ENCODE data around the gene CD300C. TPM values are rescaled to one million over a fixed set of nuclear protein-coding genes. Genes with fewer than 3 reads are reported as not detected.

Gene CD300C
- total and polyA plus RNA-seq, 2 experiments from 2014 or later: 0.76 to 1.4 TPM

GRCh38 chr17:74528491-74529199 lies 17.3 kb downstream of the CD300C start:
- H2AFZ ChIP-seq: no peak overlapping the region
- no peaks in the 10 kb centered on the region for H3F3A ChIP-seq (ENCODE audit: insufficient read depth)
- H4K20me1 ChIP-seq (ENCODE audit: insufficient read depth): no peaks in the 10 kb centered on the region
- H3K9ac ChIP-seq: no peak overlapping the region
- H3K9me2 ChIP-seq (ENCODE audit: insufficient read depth): no peaks in the 10 kb centered on the region
- no peaks in the 10 kb centered on the region for H3K36me3 ChIP-seq (ENCODE audit: low read depth)
- in situ Hi-C loops (cut with MboI): no loop called here
- WGBS, 2 experiments (ENCODE audit: low coverage in 1 of 2, low lambda C conversion rate in 2 of 2, missing lambda C conversion rate in 2 of 2): 47% methylated on average over 8 of the region's 8 CpGs
- no peaks in the 10 kb centered on the region for H3K4me1 ChIP-seq (ENCODE audit: insufficient read depth)
- H3K79me2 ChIP-seq (ENCODE audit: insufficient read depth): no peaks in the 10 kb centered on the region
- TF ChIP-seq EZH2 (IDR thresholded peaks at IDR 0.05; ENCODE audit: insufficient read depth, poor library complexity, severe bottlenecking): no peak
- TF ChIP-seq EZH2phosphoT487 (IDR thresholded peaks at IDR 0.05; ENCODE audit: insufficient read depth, low read depth): no peak
- no peak overlapping the region for H3K4me2 ChIP-seq (ENCODE audit: unreplicated experiment)
- 0 out of 2 replicates have a peak, but pooled peaks cover 5% of the 10 kb centered on the region for H3K27me3 ChIP-seq (replicated peaks; ENCODE audit: insufficient read depth)
- H3K4me3 ChIP-seq: no peak overlapping the region
- peak; percentile 49 for DNase-seq
- no peaks in the 10 kb centered on the region for H3K9me3 ChIP-seq (ENCODE audit: low read depth)
- no peak overlapping the region for H3K27ac ChIP-seq

DNA sequence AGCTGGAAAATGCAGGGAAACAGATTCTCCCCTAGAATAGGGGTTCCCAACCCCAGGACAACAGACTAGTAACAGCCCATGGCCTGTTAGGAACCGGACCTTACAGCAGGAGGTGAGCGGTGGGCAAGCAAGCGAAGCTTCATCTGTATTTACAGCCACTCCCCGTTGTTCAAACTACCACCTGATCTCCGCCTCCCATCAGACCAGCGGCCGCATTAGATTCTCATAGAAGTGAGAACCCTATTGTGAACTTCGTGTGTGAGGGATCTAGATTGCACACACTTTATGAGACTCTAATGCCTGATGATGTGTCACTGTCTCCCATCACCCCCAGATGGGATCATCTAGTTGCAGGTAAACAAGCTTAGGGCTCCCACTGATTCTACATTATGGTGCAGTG lies 18.2 kb downstream of the CD300C start:
- Histone ChIP-seq H3K4me1 (ENCODE audit: insufficient read depth) (no peaks in the 10 kb centered on the region), H3K9me3 (ENCODE audit: low read depth) (no peaks in the 10 kb centered on the region), H3K36me3 (ENCODE audit: low read depth) (no peaks in the 10 kb centered on the region), H3K9me2 (ENCODE audit: insufficient read depth) (no peaks in the 10 kb centered on the region), H3K9ac (no peak overlapping the region), H3F3A (ENCODE audit: insufficient read depth) (no peaks in the 10 kb centered on the region), H3K4me3 (no peak overlapping the region), H2AFZ (no peak overlapping the region), H3K27me3 (replicated peaks; ENCODE audit: insufficient read depth) (0 out of 2 replicates have a peak, but pooled peaks cover 5% of the 10 kb centered on the region), H3K4me2 (ENCODE audit: unreplicated experiment) (no peak overlapping the region), H3K79me2 (ENCODE audit: insufficient read depth) (no peaks in the 10 kb centered on the region), H4K20me1 (ENCODE audit: insufficient read depth) (no peaks in the 10 kb centered on the region), H3K27ac (no peak overlapping the region)
- no peak for DNase-seq
- in situ Hi-C loops (cut with MboI): no loop called here
- WGBS, 2 experiments (ENCODE audit: low coverage in 1 of 2, low lambda C conversion rate in 2 of 2, missing lambda C conversion rate in 2 of 2): 61 to 72% methylated on average over 8 of the region's 8 CpGs
- no peak for TF ChIP-seq EZH2 (IDR thresholded peaks at IDR 0.05; ENCODE audit: insufficient read depth, poor library complexity, severe bottlenecking)
- no peak for TF ChIP-seq EZH2phosphoT487 (IDR thresholded peaks at IDR 0.05; ENCODE audit: insufficient read depth, low read depth)

DNA sequence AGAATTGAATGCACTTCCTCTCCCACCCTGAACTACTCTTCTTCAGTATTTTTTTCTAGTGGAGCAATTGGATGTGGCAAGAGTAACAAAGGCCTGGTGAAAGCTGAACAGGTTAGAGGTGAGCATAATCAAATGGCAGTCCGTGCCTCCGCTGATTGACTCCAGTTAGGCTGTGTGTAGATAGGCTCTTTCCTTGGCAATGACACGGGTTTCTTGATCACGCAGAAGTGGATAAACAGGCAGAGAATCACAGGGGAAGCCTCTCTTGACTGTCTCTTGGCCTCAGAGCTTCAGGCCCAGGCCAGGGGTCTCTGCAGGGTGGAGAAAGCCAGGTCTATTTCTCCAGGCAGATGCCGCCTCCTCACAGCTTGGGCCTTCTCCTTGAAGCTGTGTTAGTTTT lies 18.8 kb downstream of the CD300C start:
- Histone ChIP-seq H3K4me3 (no peak overlapping the region), H3K27ac (no peak overlapping the region), H3K36me3 (ENCODE audit: low read depth) (no peaks in the 10 kb centered on the region), H3K9me3 (ENCODE audit: low read depth) (no peaks in the 10 kb centered on the region), H3K79me2 (ENCODE audit: insufficient read depth) (no peaks in the 10 kb centered on the region), H3K9ac (no peak overlapping the region), H3K4me1 (ENCODE audit: insufficient read depth) (no peaks in the 10 kb centered on the region), H2AFZ (no peak overlapping the region), H3F3A (ENCODE audit: insufficient read depth) (no peaks in the 10 kb centered on the region), H3K9me2 (ENCODE audit: insufficient read depth) (no peaks in the 10 kb centered on the region), H4K20me1 (ENCODE audit: insufficient read depth) (no peaks in the 10 kb centered on the region), H3K4me2 (ENCODE audit: unreplicated experiment) (no peak overlapping the region), H3K27me3 (replicated peaks; ENCODE audit: insufficient read depth) (0 out of 2 replicates have a peak, but pooled peaks cover 5% of the 10 kb centered on the region)
- no peak for DNase-seq
- TF ChIP-seq EZH2 (IDR thresholded peaks at IDR 0.05; ENCODE audit: insufficient read depth, poor library complexity, severe bottlenecking): no peak
- TF ChIP-seq EZH2phosphoT487 (IDR thresholded peaks at IDR 0.05; ENCODE audit: insufficient read depth, low read depth): no peak
- 47 to 67% methylated on average over 5 of the region's 5 CpGs for WGBS, 2 experiments (ENCODE audit: low coverage in 1 of 2, low lambda C conversion rate in 2 of 2, missing lambda C conversion rate in 2 of 2)
- in situ Hi-C loops (cut with MboI): no loop called here

GRCh38 chr17:74526681-74527080 lies 19.2 kb downstream of the CD300C start:
- no peaks in the 10 kb centered on the region for H3K36me3 ChIP-seq (ENCODE audit: low read depth)
- no peaks in the 10 kb centered on the region for H3K79me2 ChIP-seq (ENCODE audit: insufficient read depth)
- H3K9me3 ChIP-seq (ENCODE audit: low read depth): no peaks in the 10 kb centered on the region
- H3K27me3 ChIP-seq (replicated peaks; ENCODE audit: insufficient read depth): 0 out of 2 replicates have a peak, but pooled peaks cover 5% of the 10 kb centered on the region
- DNase-seq: no peak
- no peak overlapping the region for H3K4me3 ChIP-seq
- no peak overlapping the region for H2AFZ ChIP-seq
- in situ Hi-C loops (cut with MboI): no loop called here
- H3K9ac ChIP-seq: no peak overlapping the region
- no peaks in the 10 kb centered on the region for H3K9me2 ChIP-seq (ENCODE audit: insufficient read depth)
- H3F3A ChIP-seq (ENCODE audit: insufficient read depth): no peaks in the 10 kb centered on the region
- TF ChIP-seq EZH2 (IDR thresholded peaks at IDR 0.05; ENCODE audit: insufficient read depth, poor library complexity, severe bottlenecking) (no peak), EZH2phosphoT487 (IDR thresholded peaks at IDR 0.05; ENCODE audit: insufficient read depth, low read depth) (no peak)
- no peaks in the 10 kb centered on the region for H3K4me1 ChIP-seq (ENCODE audit: insufficient read depth)
- H3K27ac ChIP-seq: no peak overlapping the region
- WGBS, 2 experiments (ENCODE audit: low coverage in 1 of 2, low lambda C conversion rate in 2 of 2, missing lambda C conversion rate in 2 of 2): 26 to 28% methylated on average over 3 of the region's 3 CpGs
- H3K4me2 ChIP-seq (ENCODE audit: unreplicated experiment): no peak overlapping the region
- H4K20me1 ChIP-seq (ENCODE audit: insufficient read depth): no peaks in the 10 kb centered on the region
